ENCODE results near the gene CYP27A1. TPM values are rescaled to one million over a fixed set of nuclear protein-coding genes. Genes with fewer than 3 reads are reported as not detected.

Gene CYP27A1
- total RNA-seq, 2 donors from 2014 or later, result 32.8 to 53.7 TPM

GRCh38 chr2:218849721-218850120 is 67.8 kb downstream of the CYP27A1 start:
- Mint-ChIP-seq H3K27ac (no peak overlapping the region), H3K36me3 (ENCODE audit: low read depth) (peaks cover 5% of the 10 kb centered on the region), H3K9me3 (peaks cover 20% of the 10 kb centered on the region), H3K4me3 (no peak overlapping the region), H3K4me1 (no peaks in the 10 kb centered on the region), H3K27me3 (ENCODE audit: insufficient read depth) (peaks cover 36% of the 10 kb centered on the region)
- no peaks in the 10 kb centered on the region for H3K36me3 ChIP-seq (ENCODE audit: control insufficient read depth, insufficient read depth, low read length)
- peak; percentile 48 for DNase-seq
- H3K9ac ChIP-seq (ENCODE audit: extremely low read depth, low read length, poor library complexity, severe bottlenecking), result no peak overlapping the region
- TF ChIP-seq CTCF (conservative IDR thresholded peaks at IDR 0.05), result no peak
- no peak overlapping the region for H3K4me3 ChIP-seq (ENCODE audit: low read length)
- H3K9me3 ChIP-seq (ENCODE audit: control insufficient read depth, low read length), result peaks cover 3% of the 10 kb centered on the region
- WGBS, 2 experiments (ENCODE audit: insufficient coverage in 1 of 2, insufficient read length in 1 of 2), result 72 to 81% methylated on average over 3 to 7 of the region's 7 CpGs
- H3K27ac ChIP-seq (ENCODE audit: low read depth, low read length), result no peak overlapping the region
- H3K4me1 ChIP-seq (ENCODE audit: control insufficient read depth, insufficient read depth, low read length), result no peaks in the 10 kb centered on the region
- peaks cover 18% of the 10 kb centered on the region for H3K27me3 ChIP-seq (ENCODE audit: control insufficient read depth, insufficient read depth, low read length, poor library complexity, severe bottlenecking)

GRCh38 chr2:218850796-218851195 is 68.8 kb downstream of the CYP27A1 start:
- no peaks in the 10 kb centered on the region for H3K9me3 ChIP-seq (ENCODE audit: control insufficient read depth, low read length)
- DNase-seq, result no peak
- Mint-ChIP-seq H3K4me3 (no peak overlapping the region), H3K27ac (no peak overlapping the region), H3K27me3 (ENCODE audit: insufficient read depth) (peaks cover 47% of the 10 kb centered on the region), H3K4me1 (no peaks in the 10 kb centered on the region), H3K36me3 (ENCODE audit: low read depth) (peaks cover 5% of the 10 kb centered on the region), H3K9me3 (peaks cover 10% of the 10 kb centered on the region)
- H3K27me3 ChIP-seq (ENCODE audit: control insufficient read depth, insufficient read depth, low read length, poor library complexity, severe bottlenecking), result peaks cover 29% of the 10 kb centered on the region
- H3K36me3 ChIP-seq (ENCODE audit: control insufficient read depth, insufficient read depth, low read length), result no peaks in the 10 kb centered on the region
- 93 to 100% methylated on average over 1 to 2 of the region's 2 CpGs for WGBS, 2 experiments (ENCODE audit: insufficient coverage in 1 of 2, insufficient read length in 1 of 2)
- H3K9ac ChIP-seq (ENCODE audit: extremely low read depth, low read length, poor library complexity, severe bottlenecking), result no peak overlapping the region
- TF ChIP-seq CTCF (conservative IDR thresholded peaks at IDR 0.05), result no peak
- H3K4me3 ChIP-seq (ENCODE audit: low read length), result no peak overlapping the region
- no peaks in the 10 kb centered on the region for H3K4me1 ChIP-seq (ENCODE audit: control insufficient read depth, insufficient read depth, low read length)
- H3K27ac ChIP-seq (ENCODE audit: low read depth, low read length), result no peak overlapping the region

GRCh38 chr2:218851286-218851685 is 69.3 kb downstream of the CYP27A1 start:
- WGBS, 2 experiments (ENCODE audit: insufficient coverage in 1 of 2, insufficient read length in 1 of 2), result 75 to 76% methylated on average over 3 of the region's 3 CpGs
- Histone ChIP-seq H3K36me3 (ENCODE audit: control insufficient read depth, insufficient read depth, low read length) (no peaks in the 10 kb centered on the region), H3K9ac (ENCODE audit: extremely low read depth, low read length, poor library complexity, severe bottlenecking) (no peak overlapping the region), H3K9me3 (ENCODE audit: control insufficient read depth, low read length) (no peaks in the 10 kb centered on the region), H3K4me1 (ENCODE audit: control insufficient read depth, insufficient read depth, low read length) (no peaks in the 10 kb centered on the region), H3K27ac (ENCODE audit: low read depth, low read length) (no peak overlapping the region), H3K4me3 (ENCODE audit: low read length) (no peak overlapping the region), H3K27me3 (ENCODE audit: control insufficient read depth, insufficient read depth, low read length, poor library complexity, severe bottlenecking) (peaks cover 34% of the 10 kb centered on the region)
- peaks cover 52% of the 10 kb centered on the region for H3K27me3 Mint-ChIP-seq (ENCODE audit: insufficient read depth)
- peaks cover 5% of the 10 kb centered on the region for H3K36me3 Mint-ChIP-seq (ENCODE audit: low read depth)
- H3K4me1 Mint-ChIP-seq, result no peaks in the 10 kb centered on the region
- no peak for TF ChIP-seq CTCF (conservative IDR thresholded peaks at IDR 0.05)
- no peak overlapping the region for H3K27ac Mint-ChIP-seq
- H3K4me3 Mint-ChIP-seq, result no peak overlapping the region
- DNase-seq, result no peak
- peaks cover 9% of the 10 kb centered on the region for H3K9me3 Mint-ChIP-seq
